HEK293 (cell line): Measurements from ENCODE around the gene CIZ1.

Experiments used
- CTCF ChIA-PET: fragments of 350-600 bp; formaldehyde crosslinking; extraction: SDS; loops from one replicate; lab custom pipeline; 2021; ENCODE audit warnings: antibody characterized with exemption; lab: Yijun Ruan, JAX
- POLR2A ChIA-PET: fragments of 300-600 bp; formaldehyde crosslinking; extraction: SDS; loops from one replicate; lab custom pipeline; 2020; ENCODE audit warnings: antibody characterized with exemption, inconsistent platforms; lab: Yijun Ruan, JAX
- H3K27ac ChIP-seq: fragments of 200-500 bp; sonication (Bioruptor generic); 2 replicates; pipeline ENCODE4 v1.5.1; 2014; ENCODE audit warnings: low read depth, low read length, control low read depth, inconsistent platforms; ENCODE audit errors: extremely low read depth
- H3K36me3 ChIP-seq, 2 experiments: fragments of 200-500 bp in 1 of 2; sonication (Bioruptor generic) in 1 of 2; 1 replicate in 1 of 2; 2 replicates in 1 of 2; pipeline ENCODE4 v1.5.1; 2014 to 2017; ENCODE audit warnings: inconsistent platforms in 2 of 2, low read length in 2 of 2; ENCODE audit not compliant: control insufficient read depth in 2 of 2, insufficient read depth in 1 of 2
- H3K4me1 ChIP-seq: fragments of 200-500 bp; sonication (Bioruptor generic); 2 replicates; pipeline ENCODE4 v1.5.1; 2014; ENCODE audit warnings: mild to moderate bottlenecking, low read length, inconsistent platforms; ENCODE audit not compliant: control insufficient read depth, insufficient read depth
- H3K4me3 ChIP-seq: 2 replicates; pipeline ENCODE4 v1.5.1; 2011; ENCODE audit warnings: low read depth, mild to moderate bottlenecking, control low read depth, low read length, moderate library complexity
- H3K9me3 ChIP-seq: fragments of 200-500 bp; sonication (Bioruptor generic); 2 replicates; pipeline ENCODE4 v1.5.1; 2014; ENCODE audit warnings: low read depth, low read length, inconsistent platforms; ENCODE audit not compliant: control insufficient read depth, insufficient read depth
- GLI4 ChIP-seq: fragments of 450-650 bp; formaldehyde crosslinking; IDR thresholded peaks from 2 replicates; pipeline ENCODE4 v1.5.1; 2016; ENCODE audit warnings: missing biosample characterization, missing genetic modification characterization
- GLIS2 ChIP-seq: fragments of 450-650 bp; formaldehyde crosslinking; IDR thresholded peaks from 2 replicates; pipeline ENCODE4 v1.5.1; 2016; ENCODE audit warnings: missing biosample characterization, missing genetic modification characterization
- MYNN ChIP-seq: fragments of 450-650 bp; formaldehyde crosslinking; IDR thresholded peaks from 2 replicates; pipeline ENCODE4 v1.5.1; 2016; ENCODE audit warnings: missing biosample characterization, missing genetic modification characterization, borderline replicate concordance
- RBAK ChIP-seq: fragments of 450-650 bp; formaldehyde crosslinking; IDR thresholded peaks from 2 replicates; pipeline ENCODE4 v1.5.1; 2016; ENCODE audit warnings: missing biosample characterization, missing genetic modification characterization
- YY2 ChIP-seq: fragments of 450-650 bp; formaldehyde crosslinking; IDR thresholded peaks from 2 replicates; pipeline ENCODE4 v1.5.1; 2016; ENCODE audit warnings: missing biosample characterization, missing genetic modification characterization
- ZBTB20 ChIP-seq: fragments of 450-650 bp; formaldehyde crosslinking; IDR thresholded peaks from 2 replicates; pipeline ENCODE4 v1.5.1; 2016; ENCODE audit warnings: missing biosample characterization, missing genetic modification characterization
- ZBTB21 ChIP-seq: fragments of 450-650 bp; formaldehyde crosslinking; IDR thresholded peaks from 2 replicates; pipeline ENCODE4 v1.5.1; 2017; ENCODE audit warnings: missing biosample characterization, missing genetic modification characterization
- ZFHX2 ChIP-seq: fragments of 450-650 bp; formaldehyde crosslinking; conservative IDR thresholded peaks from 2 replicates; pipeline ENCODE4 v1.5.1; 2016; ENCODE audit warnings: missing biosample characterization, missing genetic modification characterization
- ZNF10 ChIP-seq: fragments of 450-650 bp; formaldehyde crosslinking; IDR thresholded peaks from 2 replicates; pipeline ENCODE4 v1.5.1; 2017; ENCODE audit warnings: missing biosample characterization, missing genetic modification characterization
- ZNF138 ChIP-seq: fragments of 450-650 bp; formaldehyde crosslinking; IDR thresholded peaks from 2 replicates; pipeline ENCODE4 v1.5.1; 2016; ENCODE audit warnings: missing biosample characterization, missing genetic modification characterization, borderline replicate concordance
- ZNF184 ChIP-seq: fragments of 450-650 bp; IDR thresholded peaks from 2 replicates; pipeline ENCODE4 v1.5.1; 2018; ENCODE audit warnings: missing biosample characterization, mild to moderate bottlenecking, missing genetic modification characterization
- ZNF223 ChIP-seq: fragments of 450-650 bp; formaldehyde crosslinking; IDR thresholded peaks from 2 replicates; pipeline ENCODE4 v1.5.1; 2016; ENCODE audit warnings: missing biosample characterization, missing genetic modification characterization
- ZNF311 ChIP-seq: fragments of 450-650 bp; formaldehyde crosslinking; IDR thresholded peaks from 2 replicates; pipeline ENCODE4 v1.5.1; 2017; ENCODE audit warnings: missing biosample characterization, missing genetic modification characterization, borderline replicate concordance
- ZNF335 ChIP-seq: fragments of 450-650 bp; formaldehyde crosslinking; conservative IDR thresholded peaks from 2 replicates; pipeline ENCODE4 v1.5.1; 2016; ENCODE audit warnings: missing biosample characterization, missing genetic modification characterization
- ZNF341 ChIP-seq: fragments of 450-650 bp; formaldehyde crosslinking; IDR thresholded peaks from 2 replicates; pipeline ENCODE4; 2016; ENCODE audit warnings: low read depth, missing biosample characterization, missing genetic modification characterization
- ZNF529 ChIP-seq: fragments of 450-650 bp; formaldehyde crosslinking; IDR thresholded peaks from 2 replicates; pipeline ENCODE4 v1.5.1; 2017; ENCODE audit warnings: missing genetic modification characterization, missing biosample characterization; ENCODE audit not compliant: insufficient replicate concordance
- ZNF549 ChIP-seq: fragments of 450-650 bp; IDR thresholded peaks from 2 replicates; pipeline ENCODE4 v1.5.1; 2018; ENCODE audit warnings: missing biosample characterization, missing genetic modification characterization, mild to moderate bottlenecking, inconsistent platforms, moderate library complexity
- ZNF768 ChIP-seq: fragments of 450-650 bp; formaldehyde crosslinking; IDR thresholded peaks from 2 replicates; pipeline ENCODE4 v1.5.1; 2018; ENCODE audit warnings: missing biosample characterization, mild to moderate bottlenecking, missing genetic modification characterization
- TF ChIP-seq, protein P1 (sequence below): fragments of 450-650 bp; formaldehyde crosslinking; optimal IDR thresholded peaks from 2 replicates; pipeline ENCODE3; 2016; ENCODE audit warnings: missing biosample characterization, mild to moderate bottlenecking, missing genetic modification characterization
- TF ChIP-seq, protein P2 (sequence below): fragments of 450-650 bp; formaldehyde crosslinking; IDR thresholded peaks from 2 replicates; pipeline ENCODE4 v1.5.0; 2017; ENCODE audit warnings: missing biosample characterization, missing genetic modification characterization, borderline replicate concordance

CIZ1 gene

DNA sequence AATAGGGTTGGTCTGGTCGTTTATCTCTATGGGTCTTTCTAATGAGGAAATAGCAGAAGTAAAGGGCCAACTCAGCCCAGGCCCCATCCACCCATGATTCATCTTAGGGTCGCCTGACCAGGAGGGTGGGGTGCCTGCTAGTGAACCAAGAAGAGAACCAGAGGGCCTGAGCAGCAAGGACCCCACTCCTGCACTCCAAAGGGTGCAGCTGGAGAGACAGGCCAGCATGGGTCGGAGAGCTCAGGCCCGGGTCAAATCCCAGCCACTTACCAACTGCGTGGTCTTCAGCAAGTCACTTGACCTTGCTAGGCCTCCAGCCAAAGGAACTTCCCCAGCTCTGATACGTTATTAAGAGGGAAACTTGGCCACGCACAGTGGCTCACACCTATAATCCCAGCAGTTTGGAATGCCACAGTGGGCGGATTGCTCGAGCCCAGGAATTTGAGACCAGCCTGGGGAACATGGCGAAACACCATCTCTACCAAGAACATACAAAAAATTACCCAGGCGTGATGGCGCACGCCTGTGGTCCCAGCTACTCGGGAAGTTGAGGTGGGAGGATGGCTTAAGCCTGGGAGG is 27.0 kb downstream of the CIZ1 start:
- CTCF ChIA-PET: interaction anchor here (0.7 kb wide), 1 partner anchor 28 kb away, joined by 3 read pairs; no protein-coding TSS in a partner anchor
- no peaks in the 10 kb centered on the region for H3K4me1 ChIP-seq
- H3K9me3 ChIP-seq: no peaks in the 10 kb centered on the region
- H3K4me3 ChIP-seq: no peak overlapping the region
- TF ChIP-seq ZBTB20 (tag by site-specific recombination): no peak
- TF ChIP-seq ZNF335: no peak
- TF ChIP-seq ZNF184 (tag by site-specific recombination): no peak
- no peak for TF ChIP-seq ZBTB21 (tag by site-specific recombination)
- no peak for TF ChIP-seq YY2 (tag by site-specific recombination)
- TF ChIP-seq, protein P1, sequence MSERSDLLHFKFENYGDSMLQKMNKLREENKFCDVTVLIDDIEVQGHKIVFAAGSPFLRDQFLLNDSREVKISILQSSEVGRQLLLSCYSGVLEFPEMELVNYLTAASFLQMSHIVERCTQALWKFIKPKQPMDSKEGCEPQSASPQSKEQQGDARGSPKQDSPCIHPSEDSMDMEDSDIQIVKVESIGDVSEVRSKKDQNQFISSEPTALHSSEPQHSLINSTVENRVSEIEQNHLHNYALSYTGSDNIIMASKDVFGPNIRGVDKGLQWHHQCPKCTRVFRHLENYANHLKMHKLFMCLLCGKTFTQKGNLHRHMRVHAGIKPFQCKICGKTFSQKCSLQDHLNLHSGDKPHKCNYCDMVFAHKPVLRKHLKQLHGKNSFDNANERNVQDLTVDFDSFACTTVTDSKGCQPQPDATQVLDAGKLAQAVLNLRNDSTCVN: no peak
- TF ChIP-seq ZNF341: no peak
- no peak for TF ChIP-seq ZNF138
- TF ChIP-seq, all 188 proteins: peak for 0
- peaks cover 0 to 68% of the 10 kb centered on the region in 2 experiments; a peak in 2 of 3 replicates for H3K36me3 ChIP-seq
- POLR2A ChIA-PET: no interaction called here
- H3K27ac ChIP-seq: no peak overlapping the region

GRCh38 chr9:128163523-128164306 is 27.7 kb downstream of the CIZ1 start:
- peaks cover 0 to 61% of the 10 kb centered on the region in 2 experiments; a peak in 2 of 3 replicates for H3K36me3 ChIP-seq
- CTCF ChIA-PET: interaction anchor here (0.5 to 0.7 kb wide), 3 partner anchors 22 to 1580 kb away, joined by 3 read pairs; no protein-coding TSS in a partner anchor
- POLR2A ChIA-PET: no interaction called here
- no peaks in the 10 kb centered on the region for H3K4me1 ChIP-seq
- H3K4me3 ChIP-seq: no peak overlapping the region
- no peak overlapping the region for H3K27ac ChIP-seq
- no peaks in the 10 kb centered on the region for H3K9me3 ChIP-seq
- peak; percentile 49 for TF ChIP-seq GLIS2
- TF ChIP-seq ZFHX2 (tag by site-specific recombination): 0 out of 2 replicates have a peak, but pooled peaks have one; percentile 9
- TF ChIP-seq ZNF311: no peak
- 0 out of 2 replicates have a peak, but pooled peaks have one; percentile 38 for TF ChIP-seq ZNF768 (tag by site-specific recombination)
- no peak for TF ChIP-seq YY2 (tag by site-specific recombination)
- TF ChIP-seq ZNF223 (tag by site-specific recombination): peak; percentile 35; the same call in 1 of the 2 replicates
- TF ChIP-seq, all 188 proteins: peak for 4

DNA sequence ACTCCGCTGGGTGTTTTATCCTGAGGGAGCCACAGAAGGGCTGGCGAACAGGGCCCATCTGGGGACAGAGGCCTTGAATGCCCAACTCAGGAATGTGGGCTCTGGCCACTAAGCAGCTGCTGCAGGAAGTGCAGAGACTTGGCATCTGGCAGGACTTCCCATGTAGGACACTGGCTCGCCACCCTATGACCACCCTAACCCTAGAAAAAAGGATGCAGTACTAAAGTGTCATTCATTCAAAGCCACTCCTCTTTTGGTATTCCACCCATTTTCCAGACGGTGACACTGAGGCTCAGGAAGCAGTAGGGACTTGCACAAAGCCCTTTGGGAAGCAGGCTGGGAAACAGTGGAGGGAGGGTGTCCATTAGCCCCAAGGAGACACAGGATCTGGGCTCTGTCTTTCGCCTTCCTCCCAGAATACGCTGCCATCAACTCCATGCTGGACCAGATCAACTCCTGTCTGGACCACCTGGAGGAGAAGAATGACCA is 28.3 kb downstream of the CIZ1 start:
- Histone ChIP-seq H3K36me3 (peaks cover 0 to 56% of the 10 kb centered on the region in 2 experiments; a peak in 2 of 3 replicates), H3K4me3 (no peak overlapping the region), H3K9me3 (no peaks in the 10 kb centered on the region), H3K27ac (no peak overlapping the region), H3K4me1 (no peaks in the 10 kb centered on the region)
- TF ChIP-seq ZNF549 (tag by site-specific recombination) (no peak), ZNF10 (no peak), RBAK (no peak), GLI4 (0 out of 2 replicates have a peak, but pooled peaks have one; percentile 69), MYNN (tag by site-specific recombination) (no peak), ZNF529 (tag by site-specific recombination) (no peak)
- TF ChIP-seq, protein P2, sequence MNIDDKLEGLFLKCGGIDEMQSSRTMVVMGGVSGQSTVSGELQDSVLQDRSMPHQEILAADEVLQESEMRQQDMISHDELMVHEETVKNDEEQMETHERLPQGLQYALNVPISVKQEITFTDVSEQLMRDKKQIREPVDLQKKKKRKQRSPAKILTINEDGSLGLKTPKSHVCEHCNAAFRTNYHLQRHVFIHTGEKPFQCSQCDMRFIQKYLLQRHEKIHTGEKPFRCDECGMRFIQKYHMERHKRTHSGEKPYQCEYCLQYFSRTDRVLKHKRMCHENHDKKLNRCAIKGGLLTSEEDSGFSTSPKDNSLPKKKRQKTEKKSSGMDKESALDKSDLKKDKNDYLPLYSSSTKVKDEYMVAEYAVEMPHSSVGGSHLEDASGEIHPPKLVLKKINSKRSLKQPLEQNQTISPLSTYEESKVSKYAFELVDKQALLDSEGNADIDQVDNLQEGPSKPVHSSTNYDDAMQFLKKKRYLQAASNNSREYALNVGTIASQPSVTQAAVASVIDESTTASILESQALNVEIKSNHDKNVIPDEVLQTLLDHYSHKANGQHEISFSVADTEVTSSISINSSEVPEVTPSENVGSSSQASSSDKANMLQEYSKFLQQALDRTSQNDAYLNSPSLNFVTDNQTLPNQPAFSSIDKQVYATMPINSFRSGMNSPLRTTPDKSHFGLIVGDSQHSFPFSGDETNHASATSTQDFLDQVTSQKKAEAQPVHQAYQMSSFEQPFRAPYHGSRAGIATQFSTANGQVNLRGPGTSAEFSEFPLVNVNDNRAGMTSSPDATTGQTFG (tag by site-specific recombination): no peak
- ChIA-PET POLR2A (no interaction called here), CTCF (interaction anchor here (0.5 to 0.6 kb wide), 2 partner anchors 23 to 1581 kb away, joined by 3 read pairs; no protein-coding TSS in a partner anchor)
